Lower leg skin (tissue), 3 donors: ENCODE data around the gene STRA6.

ENCODE experiments used
- POLR2A ChIP-seq, 2 donors: fragments of 450-650 bp; IDR thresholded peaks; one replicate each; pipeline ENCODE4 v1.6.1; 2016 to 2017; ENCODE audit warnings: antibody characterized with exemption in 2 of 2, mild to moderate bottlenecking in 1 of 2, moderate library complexity in 1 of 2
- TF ChIP-seq, protein P1 (sequence below), 3 donors: fragments of 450-650 bp; IDR thresholded peaks; one replicate each; pipeline ENCODE4 v1.5.1; 2016; ENCODE audit warnings: antibody characterized with exemption in 3 of 3, mild to moderate bottlenecking in 3 of 3, moderate library complexity in 2 of 3

DNA sequence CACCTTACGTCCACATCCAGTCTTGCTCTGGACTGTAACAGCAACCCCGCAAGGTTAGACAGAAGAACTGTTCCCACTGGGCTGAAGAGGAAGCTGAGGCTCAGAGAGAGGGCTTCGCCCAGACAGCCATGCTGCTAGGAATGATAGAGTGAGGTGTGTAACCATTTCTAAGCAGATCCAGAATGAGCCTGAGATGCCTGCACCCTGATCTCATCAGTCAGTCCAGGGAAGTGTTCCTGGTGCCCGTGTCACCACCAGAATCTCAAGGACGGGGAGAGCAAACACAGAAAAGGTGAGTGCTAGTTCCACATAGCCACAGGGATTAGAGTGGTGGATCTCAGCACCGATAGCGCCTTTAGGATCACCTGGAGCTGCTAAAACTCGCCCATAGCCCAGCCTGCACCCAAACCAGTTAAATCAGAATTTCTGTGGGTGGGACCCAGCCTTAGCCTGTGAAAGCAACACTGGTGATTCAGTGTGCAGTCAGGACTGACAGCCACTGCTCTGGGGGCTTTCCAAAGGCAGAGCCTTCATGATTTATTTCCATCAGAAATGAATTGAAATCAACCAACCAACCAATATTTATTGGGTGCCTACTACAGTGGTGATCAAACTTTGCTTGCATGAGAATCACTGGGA is 16.8 kb downstream of the STRA6 start:
- TF ChIP-seq, protein P1, sequence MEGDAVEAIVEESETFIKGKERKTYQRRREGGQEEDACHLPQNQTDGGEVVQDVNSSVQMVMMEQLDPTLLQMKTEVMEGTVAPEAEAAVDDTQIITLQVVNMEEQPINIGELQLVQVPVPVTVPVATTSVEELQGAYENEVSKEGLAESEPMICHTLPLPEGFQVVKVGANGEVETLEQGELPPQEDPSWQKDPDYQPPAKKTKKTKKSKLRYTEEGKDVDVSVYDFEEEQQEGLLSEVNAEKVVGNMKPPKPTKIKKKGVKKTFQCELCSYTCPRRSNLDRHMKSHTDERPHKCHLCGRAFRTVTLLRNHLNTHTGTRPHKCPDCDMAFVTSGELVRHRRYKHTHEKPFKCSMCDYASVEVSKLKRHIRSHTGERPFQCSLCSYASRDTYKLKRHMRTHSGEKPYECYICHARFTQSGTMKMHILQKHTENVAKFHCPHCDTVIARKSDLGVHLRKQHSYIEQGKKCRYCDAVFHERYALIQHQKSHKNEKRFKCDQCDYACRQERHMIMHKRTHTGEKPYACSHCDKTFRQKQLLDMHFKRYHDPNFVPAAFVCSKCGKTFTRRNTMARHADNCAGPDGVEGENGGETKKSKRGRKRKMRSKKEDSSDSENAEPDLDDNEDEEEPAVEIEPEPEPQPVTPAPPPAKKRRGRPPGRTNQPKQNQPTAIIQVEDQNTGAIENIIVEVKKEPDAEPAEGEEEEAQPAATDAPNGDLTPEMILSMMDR (IDR thresholded peaks at IDR 0.05) = no peak
- TF ChIP-seq POLR2A (IDR thresholded peaks at IDR 0.05) = no peak
